Cardiac fibroblast (primary cell): ENCODE data around the gene IL17RE.

Experiments used
- DNase-seq, 2 donors: peaks; one replicate each; pipeline versions ENCODE4 v3.0.0 to v3.0.0-alpha.2; 2010; ENCODE audit warnings: low read depth in 2 of 2
- H3K4me3 ChIP-seq, 2 donors: replicated peaks in 1 of 2; 1 replicate in 1 of 2; 2 replicates in 1 of 2; pipeline ENCODE4 v1.5.1; 2011; ENCODE audit warnings: low read depth in 2 of 2, low read length in 2 of 2, mild to moderate bottlenecking in 2 of 2, moderate library complexity in 1 of 2
- TF ChIP-seq, protein P1 (sequence below): IDR thresholded peaks from one replicate; pipeline ENCODE4 v1.5.1; 2011; ENCODE audit warnings: low read depth, mild to moderate bottlenecking, low read length, inconsistent platforms

Gene IL17RE

DNA sequence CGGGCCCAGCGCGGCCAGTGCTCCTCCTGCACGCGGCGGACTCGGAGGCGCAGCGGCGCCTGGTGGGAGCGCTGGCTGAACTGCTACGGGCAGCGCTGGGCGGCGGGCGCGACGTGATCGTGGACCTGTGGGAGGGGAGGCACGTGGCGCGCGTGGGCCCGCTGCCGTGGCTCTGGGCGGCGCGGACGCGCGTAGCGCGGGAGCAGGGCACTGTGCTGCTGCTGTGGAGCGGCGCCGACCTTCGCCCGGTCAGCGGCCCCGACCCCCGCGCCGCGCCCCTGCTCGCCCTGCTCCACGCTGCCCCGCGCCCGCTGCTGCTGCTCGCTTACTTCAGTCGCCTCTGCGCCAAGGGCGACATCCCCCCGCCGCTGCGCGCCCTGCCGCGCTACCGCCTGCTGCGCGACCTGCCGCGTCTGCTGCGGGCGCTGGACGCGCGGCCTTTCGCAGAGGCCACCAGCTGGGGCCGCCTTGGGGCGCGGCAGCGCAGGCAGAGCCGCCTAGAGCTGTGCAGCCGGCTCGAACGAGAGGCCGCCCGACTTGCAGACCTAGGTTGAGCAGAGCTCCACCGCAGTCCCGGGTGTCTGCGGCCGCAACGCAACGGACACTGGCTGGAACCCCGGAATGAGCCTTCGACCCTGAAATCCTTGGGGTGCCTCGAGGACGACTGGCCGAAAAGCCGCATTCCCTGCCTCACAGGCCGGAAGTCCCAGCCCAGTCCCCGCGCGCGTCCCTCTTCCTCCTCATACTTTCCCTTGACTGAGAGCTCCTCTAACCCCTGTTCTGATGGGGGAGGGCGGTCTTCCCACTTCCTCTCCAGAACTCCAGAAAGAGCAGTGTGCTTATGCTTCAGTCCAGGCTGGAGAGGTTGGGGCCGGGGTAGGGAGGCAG lies 12.8 kb downstream of the IL17RE start:
- TF ChIP-seq, protein P1, sequence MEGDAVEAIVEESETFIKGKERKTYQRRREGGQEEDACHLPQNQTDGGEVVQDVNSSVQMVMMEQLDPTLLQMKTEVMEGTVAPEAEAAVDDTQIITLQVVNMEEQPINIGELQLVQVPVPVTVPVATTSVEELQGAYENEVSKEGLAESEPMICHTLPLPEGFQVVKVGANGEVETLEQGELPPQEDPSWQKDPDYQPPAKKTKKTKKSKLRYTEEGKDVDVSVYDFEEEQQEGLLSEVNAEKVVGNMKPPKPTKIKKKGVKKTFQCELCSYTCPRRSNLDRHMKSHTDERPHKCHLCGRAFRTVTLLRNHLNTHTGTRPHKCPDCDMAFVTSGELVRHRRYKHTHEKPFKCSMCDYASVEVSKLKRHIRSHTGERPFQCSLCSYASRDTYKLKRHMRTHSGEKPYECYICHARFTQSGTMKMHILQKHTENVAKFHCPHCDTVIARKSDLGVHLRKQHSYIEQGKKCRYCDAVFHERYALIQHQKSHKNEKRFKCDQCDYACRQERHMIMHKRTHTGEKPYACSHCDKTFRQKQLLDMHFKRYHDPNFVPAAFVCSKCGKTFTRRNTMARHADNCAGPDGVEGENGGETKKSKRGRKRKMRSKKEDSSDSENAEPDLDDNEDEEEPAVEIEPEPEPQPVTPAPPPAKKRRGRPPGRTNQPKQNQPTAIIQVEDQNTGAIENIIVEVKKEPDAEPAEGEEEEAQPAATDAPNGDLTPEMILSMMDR: peak; percentile 20

DNA sequence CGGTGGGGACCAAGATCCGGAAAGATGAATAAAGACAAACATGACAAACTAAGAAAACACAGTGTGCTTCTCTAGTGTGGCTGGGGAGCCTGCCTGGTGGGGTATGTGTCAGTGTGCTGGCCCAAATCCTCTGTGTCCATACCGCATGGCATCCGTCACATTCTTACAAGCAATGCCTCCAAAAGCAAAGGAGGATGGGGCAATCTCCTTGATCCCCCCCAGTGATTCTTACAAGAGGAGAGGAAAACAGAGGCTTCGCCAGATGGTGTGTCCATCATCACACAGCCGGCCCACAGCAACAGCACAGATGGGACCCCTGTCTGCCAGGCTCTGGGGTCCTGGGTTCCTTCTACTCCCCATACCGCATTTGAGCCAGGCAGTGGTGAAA lies 13.7 kb downstream of the IL17RE start:
- TF ChIP-seq, protein P1: no peak
- peak; percentile 42 to 91 for DNase-seq
- H3K4me3 ChIP-seq: peak overlapping the region; percentile 50 to 62

More for the DNA sequence above, 12.8 kb downstream of the IL17RE start:
- H3K4me3 ChIP-seq: peak overlapping the region; percentile 49 to 56
- peak; percentile 58 to 66 for DNase-seq

DNA sequence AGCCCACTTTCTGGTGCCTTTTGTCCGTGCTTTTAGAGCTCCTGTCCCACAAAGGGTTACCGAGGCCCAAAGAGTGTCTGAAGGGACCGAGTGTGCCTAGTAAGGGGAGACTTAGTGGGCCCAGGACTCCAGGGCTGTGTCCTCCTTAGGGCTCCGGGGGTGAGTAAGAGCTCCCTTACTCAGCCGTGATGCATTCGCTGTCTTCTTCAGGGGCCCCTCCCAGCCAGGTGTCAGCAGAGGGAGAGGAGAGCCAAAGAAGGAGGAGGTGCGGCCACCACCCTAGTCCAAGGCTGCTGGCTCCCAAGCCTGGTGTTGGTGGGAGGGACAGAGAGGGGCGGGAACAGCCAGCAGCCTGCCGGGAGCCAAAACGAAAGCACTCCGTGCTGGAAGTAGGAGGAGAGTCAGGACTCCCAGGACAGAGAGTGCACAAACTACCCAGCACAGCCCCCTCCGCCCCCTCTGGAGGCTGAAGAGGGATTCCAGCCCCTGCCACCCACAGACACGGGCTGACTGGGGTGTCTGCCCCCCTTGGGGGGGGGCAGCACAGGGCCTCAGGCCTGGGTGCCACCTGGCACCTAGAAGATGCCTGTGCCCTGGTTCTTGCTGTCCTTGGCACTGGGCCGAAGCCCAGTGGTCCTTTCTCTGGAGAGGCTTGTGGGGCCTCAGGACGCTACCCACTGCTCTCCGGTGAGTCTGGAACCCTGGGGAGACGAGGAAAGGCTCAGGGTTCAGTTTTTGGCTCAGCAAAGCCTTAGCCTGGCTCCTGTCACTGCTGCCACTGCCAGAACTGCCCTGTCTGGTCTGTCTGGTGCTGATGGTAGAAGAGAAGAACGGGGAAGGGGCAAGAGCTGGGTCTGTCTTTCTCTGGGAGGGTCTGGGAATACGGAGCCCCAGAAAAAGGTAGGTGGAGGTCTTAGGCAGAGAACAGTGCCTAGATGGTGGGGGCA lies 14.4 kb downstream of the IL17RE start, which contains the start of gene IL17RC:
Gene IL17RC, plus strand, starts transcription at position 365 of the 947 bp plus-strand sequence. Its CDS starts 218 bp downstream, at position 583.
- TF ChIP-seq, protein P1: no peak
- DNase-seq: peak; percentile 87 to 96
- H3K4me3 ChIP-seq: peak within 1 kb of the TSS; percentile 50 to 62

DNA sequence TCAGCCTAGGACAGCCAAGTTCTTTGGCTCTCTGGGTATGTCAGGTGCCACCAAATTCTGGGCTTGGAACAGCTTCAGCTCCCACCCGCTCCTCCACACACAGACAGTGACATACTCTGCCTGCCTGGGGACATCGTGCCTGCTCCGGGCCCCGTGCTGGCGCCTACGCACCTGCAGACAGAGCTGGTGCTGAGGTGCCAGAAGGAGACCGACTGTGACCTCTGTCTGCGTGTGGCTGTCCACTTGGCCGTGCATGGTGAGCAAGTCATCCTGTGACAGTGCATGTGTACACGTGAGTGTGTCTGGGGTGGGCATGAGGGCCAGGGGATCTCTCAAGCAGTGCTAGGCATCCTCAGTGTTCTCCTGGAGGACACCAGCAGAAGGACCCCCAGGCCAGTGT lies 15.2 kb downstream of the IL17RE start:
- peak overlapping the region in 1 of 2 donors; percentile 62 for H3K4me3 ChIP-seq
- DNase-seq: no peak
- TF ChIP-seq, protein P1: no peak

DNA sequence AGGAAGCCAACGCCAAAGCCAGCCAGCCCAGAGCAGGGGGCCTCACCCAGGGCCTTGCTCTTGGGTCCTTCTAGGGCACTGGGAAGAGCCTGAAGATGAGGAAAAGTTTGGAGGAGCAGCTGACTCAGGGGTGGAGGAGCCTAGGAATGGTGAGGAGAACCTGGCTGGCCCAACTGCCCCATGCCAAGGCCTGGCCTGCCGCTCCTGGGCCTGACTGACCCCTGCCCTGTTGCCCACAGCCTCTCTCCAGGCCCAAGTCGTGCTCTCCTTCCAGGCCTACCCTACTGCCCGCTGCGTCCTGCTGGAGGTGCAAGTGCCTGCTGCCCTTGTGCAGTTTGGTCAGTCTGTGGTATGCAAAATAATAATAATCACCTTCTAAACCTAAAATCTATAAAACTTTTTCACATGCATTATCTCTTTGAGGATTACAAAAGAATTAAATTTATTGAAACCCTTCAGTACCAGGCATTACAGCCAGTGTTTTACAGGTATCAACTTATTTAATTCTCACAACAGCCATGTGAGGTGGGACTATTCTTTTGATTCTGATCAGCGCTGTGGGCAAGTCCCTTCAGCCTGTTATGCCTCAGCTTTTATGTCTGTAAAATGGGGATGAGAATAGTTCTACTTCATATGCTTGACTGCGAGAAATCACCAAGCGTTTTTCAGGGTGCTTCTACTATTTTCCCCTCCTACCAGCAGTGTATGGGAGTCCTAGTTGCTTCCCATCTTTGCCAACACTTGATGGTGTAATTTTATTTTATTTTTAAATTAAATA lies 15.8 kb downstream of the IL17RE start:
- TF ChIP-seq, protein P1: no peak
- no peak for DNase-seq
- H3K4me3 ChIP-seq: peak overlapping the region in 1 of 2 donors; percentile 62

DNA sequence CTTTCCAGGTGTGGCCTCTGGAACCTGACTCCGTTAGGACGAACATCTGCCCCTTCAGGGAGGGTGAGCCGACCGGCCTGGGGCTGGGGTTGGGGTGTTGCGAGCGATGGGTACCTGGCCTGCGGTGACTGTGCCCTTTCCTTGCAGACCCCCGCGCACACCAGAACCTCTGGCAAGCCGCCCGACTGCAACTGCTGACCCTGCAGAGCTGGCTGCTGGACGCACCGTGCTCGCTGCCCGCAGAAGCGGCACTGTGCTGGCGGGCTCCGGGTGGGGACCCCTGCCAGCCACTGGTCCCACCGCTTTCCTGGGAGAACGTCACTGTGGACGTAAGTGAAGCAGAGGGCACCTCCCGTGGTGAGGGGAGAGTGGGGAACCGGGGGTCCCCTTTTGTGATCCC lies 25.5 kb downstream of the IL17RE start:
- H3K4me3 ChIP-seq: no peak overlapping the region
- no peak for DNase-seq
- TF ChIP-seq, protein P1: no peak
